Stimulated activated CD4-positive, alpha-beta T cell treated with anti-CD3 and anti-CD28 coated beads, Interleukin-4, amount 100 ng/mL, for 4 hours (primary cell): ENCODE data around the gene TBC1D1.

Experiments
- DNase-seq, 2 experiments: peaks; one replicate each; pipeline ENCODE4 v3.0.0-alpha.2; 2020

TBC1D1 gene

GRCh38 chr4:38084877-38085711 lies 194.2 kb downstream of the TBC1D1 start:
- DNase-seq = no peak

- DNase-seq = no peak
Measured at GRCh38 chr4:38085751-38086150, 194.9 kb downstream of the TBC1D1 start.

GRCh38 chr4:38086151-38086848 lies 195.4 kb downstream of the TBC1D1 start:
- no peak for DNase-seq

DNA sequence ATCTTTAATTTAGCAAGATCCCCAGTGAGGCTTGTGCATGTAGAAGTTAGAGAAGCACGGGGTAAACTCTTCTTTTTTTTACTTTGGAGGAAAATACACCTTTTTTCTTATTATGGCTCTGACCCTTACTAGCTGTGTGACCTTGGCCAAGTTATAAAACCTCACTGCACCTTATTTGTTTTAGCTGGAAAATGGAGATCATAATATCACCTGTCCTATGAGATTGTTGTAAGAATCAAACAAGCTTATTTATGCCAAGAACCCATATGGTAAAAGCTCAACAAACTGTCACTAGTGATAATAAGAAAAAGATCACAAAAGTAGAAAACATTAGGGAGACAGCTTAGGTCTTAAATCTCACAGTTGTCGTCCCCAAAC lies 196.0 kb downstream of the TBC1D1 start:
- DNase-seq = no peak

GRCh38 chr4:38088321-38088720 lies 197.4 kb downstream of the TBC1D1 start:
- DNase-seq = no peak

DNA sequence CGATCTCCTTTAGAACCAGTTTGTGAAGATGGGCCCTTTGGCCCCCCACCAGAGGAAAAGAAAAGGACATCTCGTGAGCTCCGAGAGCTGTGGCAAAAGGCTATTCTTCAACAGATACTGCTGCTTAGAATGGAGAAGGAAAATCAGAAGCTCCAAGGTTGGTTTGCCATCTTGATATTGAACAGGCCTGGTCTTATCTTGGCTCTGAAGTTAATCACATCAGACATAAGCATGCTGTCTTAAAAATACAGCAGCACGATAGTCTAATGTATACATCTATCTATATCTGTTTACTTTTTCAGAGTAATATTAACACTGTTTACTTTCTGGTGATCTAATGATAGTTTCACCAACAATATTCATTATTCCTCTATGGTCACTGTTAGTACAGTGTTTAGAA lies 199.1 kb downstream of the TBC1D1 start:
- DNase-seq = no peak

- DNase-seq = no peak
Measured at GRCh38 chr4:38090455-38091246, 199.8 kb downstream of the TBC1D1 start.

- no peak for DNase-seq
Measured at GRCh38 chr4:38091636-38092035, 200.8 kb downstream of the TBC1D1 start.

DNA sequence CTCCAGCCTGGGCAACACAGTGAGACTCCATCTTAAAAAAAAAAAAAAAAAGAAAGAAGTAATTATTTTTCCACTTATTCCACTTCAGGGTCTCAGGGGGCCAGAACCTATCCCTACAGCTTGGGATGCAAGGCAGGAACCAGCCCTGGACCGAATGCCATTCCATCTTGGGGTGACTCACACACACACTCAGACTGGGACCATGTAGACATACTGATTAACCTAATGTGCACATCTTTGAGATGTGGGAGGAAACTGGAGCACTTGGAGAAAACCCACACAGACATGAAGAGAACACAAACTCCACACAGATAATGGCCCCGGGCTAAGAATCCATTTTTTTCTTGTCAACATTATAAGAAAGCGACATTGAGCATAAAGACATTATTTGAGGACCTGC lies 201.8 kb downstream of the TBC1D1 start:
- no peak for DNase-seq

DNA sequence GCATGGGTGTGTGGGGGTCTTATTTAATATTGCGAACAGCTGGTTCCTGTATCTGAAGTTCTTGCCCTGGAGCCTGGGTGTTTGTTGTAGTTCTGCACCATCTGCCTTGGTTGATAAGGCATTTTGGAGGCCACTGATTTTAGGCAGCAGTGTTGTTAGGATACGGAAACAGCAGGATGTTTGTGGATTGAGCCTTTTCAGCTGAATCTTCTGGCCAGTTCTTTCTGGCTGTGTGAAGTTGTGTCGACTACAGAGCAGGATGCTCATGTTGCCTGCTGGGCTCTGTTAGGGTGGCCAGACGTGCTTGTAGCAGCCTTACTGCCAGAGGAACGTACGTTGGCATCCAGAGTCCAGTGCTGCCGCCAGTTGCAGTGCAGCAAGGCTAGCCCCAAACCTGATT lies 203.5 kb downstream of the TBC1D1 start:
- DNase-seq = no peak

DNA sequence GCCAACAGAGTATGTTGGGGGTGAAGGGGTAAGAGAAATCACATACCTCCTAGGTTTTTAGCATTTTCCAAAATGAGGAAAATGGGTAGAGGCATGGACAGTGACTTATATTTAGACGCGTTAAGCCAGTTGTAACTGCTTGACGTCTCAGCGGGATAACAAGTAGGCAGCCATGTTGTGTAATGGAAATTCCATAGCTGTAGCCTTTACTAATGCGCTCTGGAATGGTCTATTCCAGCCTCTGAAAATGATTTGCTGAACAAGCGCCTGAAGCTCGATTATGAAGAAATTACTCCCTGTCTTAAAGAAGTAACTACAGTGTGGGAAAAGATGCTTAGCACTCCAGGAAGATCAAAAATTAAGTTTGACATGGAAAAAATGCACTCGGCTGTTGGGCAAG lies 204.8 kb downstream of the TBC1D1 start:
- DNase-seq = no peak

- no peak for DNase-seq
Measured at GRCh38 chr4:38097818-38098217, 206.9 kb downstream of the TBC1D1 start.

DNA sequence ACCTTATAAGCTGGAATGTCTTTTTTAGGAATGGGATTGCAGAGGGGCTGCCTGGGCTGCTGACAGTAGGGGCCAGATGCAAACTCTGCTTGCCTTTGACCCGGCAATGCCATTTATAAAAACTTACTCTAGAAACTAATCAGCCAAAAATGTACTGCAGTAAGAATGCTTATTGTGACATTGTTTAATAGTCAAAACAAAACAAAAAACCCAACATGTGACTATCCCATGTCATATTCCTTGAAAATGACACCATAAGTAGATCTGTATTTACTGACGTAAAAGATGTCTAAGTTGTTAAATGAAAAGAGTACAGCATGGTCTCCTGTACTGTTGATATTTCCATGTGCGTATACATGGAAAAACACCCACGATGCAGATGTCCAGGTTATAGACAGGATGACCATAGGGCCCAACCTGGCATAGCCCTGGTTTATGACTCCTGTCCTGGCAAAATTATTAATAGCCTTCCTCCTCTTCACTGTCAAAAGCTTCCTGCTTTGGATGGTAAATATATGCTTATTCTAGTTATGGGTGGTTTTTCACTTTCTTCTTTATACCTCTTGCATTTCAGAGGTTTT lies 208.2 kb downstream of the TBC1D1 start:
- DNase-seq = no peak

GRCh38 chr4:38099908-38100407 lies 209.1 kb downstream of the TBC1D1 start:
- no peak for DNase-seq

DNA sequence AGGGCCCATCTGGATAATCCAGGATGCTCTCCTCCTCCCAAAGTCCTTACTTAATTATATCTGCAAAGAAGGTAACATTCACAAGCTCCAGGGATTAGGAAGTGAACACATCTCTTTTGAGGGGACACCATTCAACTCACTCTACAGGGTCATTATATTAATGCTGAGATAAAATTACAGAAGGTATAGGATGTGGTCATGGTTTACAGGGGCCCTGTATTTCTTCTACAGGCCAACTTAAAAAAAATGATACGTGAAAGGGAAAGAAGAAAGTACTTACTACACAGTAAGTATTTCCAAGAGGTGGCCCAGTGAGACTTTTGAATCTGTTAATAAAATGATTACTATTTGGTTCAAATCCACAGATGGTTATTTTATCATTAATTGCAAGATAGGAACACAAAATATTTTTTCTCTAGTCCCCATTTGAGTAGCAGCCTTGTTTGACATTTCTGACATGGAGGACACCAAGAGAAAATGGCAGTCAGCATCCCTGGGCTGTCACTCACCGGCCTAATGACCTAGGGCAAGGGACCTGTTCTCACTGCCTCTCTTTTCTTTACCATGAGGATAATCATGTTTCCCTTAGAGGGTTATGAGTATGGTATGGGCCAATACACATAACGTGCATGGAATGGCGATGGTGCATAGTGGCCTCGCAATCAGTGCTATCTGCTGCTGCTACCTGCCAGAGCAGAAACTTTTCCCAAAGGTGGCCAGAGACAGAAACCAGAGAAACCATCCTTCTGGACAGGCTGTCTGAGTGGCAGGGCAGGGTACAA lies 209.8 kb downstream of the TBC1D1 start:
- DNase-seq = no peak

DNA sequence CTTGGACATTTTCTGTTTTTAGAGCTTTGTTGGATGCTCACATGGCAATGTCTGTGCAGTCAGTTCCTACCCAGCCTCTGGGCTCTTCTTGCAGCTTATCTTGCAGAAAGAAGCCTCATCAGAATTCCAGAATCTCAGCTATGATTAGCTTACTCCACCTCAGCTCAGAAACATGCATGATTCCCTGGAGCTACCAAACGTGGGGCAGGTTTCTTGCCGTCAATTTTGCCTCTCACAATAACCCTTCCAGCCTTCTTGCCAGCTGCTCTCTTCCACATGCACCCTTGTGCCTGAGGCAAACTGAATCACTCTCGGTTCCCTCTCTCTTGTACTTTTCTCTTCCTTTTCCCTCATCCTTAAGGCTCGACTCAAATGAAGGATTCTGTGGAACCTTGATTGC lies 210.7 kb downstream of the TBC1D1 start:
- DNase-seq = no peak

DNA sequence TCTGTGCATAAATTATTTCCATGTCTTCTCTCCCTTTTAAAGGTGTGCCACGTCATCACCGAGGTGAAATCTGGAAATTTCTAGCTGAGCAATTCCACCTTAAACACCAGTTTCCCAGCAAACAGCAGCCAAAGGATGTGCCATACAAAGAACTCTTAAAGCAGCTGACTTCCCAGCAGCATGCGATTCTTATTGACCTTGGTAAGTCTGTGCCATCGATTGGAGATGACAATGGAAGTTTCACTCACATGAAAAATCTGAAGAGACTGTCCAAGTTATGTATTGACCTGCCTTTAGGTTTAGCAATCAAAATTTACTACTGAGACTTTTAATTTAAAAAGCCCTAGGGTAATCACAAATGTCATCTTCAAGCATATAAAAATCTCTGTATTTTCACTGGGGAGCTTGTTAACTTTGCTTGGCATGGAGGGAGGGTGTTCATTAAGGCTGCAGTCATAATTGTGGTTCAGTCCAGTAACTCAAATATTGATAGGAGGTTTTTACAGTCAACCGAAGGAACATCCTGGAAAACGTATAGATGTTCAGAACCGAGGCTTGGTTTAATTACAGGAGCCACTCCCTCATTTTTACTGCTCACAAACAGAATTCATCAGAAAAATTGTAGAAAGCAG lies 212.2 kb downstream of the TBC1D1 start:
- DNase-seq = no peak

- DNase-seq = no peak
Measured at GRCh38 chr4:38105475-38106220, 214.8 kb downstream of the TBC1D1 start.

- DNase-seq = no peak
Measured at GRCh38 chr4:38106311-38106710, 215.4 kb downstream of the TBC1D1 start.

GRCh38 chr4:38106886-38107514 lies 216.1 kb downstream of the TBC1D1 start:
- no peak for DNase-seq

DNA sequence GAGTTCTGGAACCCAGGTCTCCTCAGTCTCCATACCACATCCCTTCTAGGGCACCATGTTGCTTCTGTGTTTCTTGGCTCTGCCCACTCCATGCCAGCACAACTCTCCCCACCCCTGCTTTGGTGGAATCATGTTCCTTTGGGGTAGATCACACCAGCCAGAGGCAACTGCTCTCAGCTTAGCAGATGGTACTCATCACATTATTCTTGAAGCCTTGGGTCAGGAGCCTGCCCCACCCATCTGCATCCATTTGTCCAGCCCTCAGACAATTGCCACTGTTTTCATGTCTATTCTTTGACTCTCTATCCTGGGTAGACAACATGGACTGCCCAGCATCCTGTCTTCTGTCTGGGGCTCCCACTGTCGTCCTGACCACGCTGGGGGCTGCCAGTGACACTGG lies 216.9 kb downstream of the TBC1D1 start:
- no peak for DNase-seq
